ENCODE measurements around the gene RARB. TPM values are rescaled to one million over a fixed set of nuclear protein-coding genes. Genes with fewer than 3 reads are reported as not detected.

Gene RARB
- total RNA-seq, 2 experiments from 2014 or later: not detected

GRCh38 chr3:25444273-25444672 is 16.2 kb downstream of the RARB start:
- POLR2A ChIA-PET: no interaction called here
- CTCF ChIA-PET: no interaction called here

- POLR2A ChIA-PET: no interaction called here
These were observed 17.7 kb downstream of the RARB start for GRCh38 chr3:25445731-25446130.

GRCh38 chr3:25447285-25447684 is 19.2 kb downstream of the RARB start:
- ChIA-PET POLR2A (no interaction called here), CTCF (no interaction called here)

More at GRCh38 chr3:25445731-25446130, 17.7 kb downstream of the RARB start:
- CTCF ChIA-PET: no interaction called here

GRCh38 chr3:25447925-25448324 is 19.9 kb downstream of the RARB start:
- CTCF ChIA-PET: no interaction called here
- POLR2A ChIA-PET: no interaction called here

- POLR2A ChIA-PET: no interaction called here
- CTCF ChIA-PET: no interaction called here
These were observed 21.0 kb downstream of the RARB start for GRCh38 chr3:25448750-25449692.

- CTCF ChIA-PET: no interaction called here
- POLR2A ChIA-PET: no interaction called here
These were observed 21.8 kb downstream of the RARB start for GRCh38 chr3:25449857-25450256.

GRCh38 chr3:25452192-25452591 is 24.1 kb downstream of the RARB start:
- CTCF ChIA-PET: no interaction called here
- POLR2A ChIA-PET: no interaction called here

GRCh38 chr3:25452740-25453139 is 24.7 kb downstream of the RARB start:
- ChIA-PET CTCF (no interaction called here), POLR2A (no interaction called here)

GRCh38 chr3:25453619-25454004 is 25.5 kb downstream of the RARB start:
- ChIA-PET POLR2A (no interaction called here), CTCF (no interaction called here)

GRCh38 chr3:25454005-25454927 is 26.2 kb downstream of the RARB start:
- ChIA-PET POLR2A (no interaction called here), CTCF (no interaction called here)

GRCh38 chr3:25455441-25456132 is 27.5 kb downstream of the RARB start:
- POLR2A ChIA-PET: no interaction called here
- CTCF ChIA-PET: interaction anchor here (0.5 kb wide), 1 partner anchor 22 kb away, joined by 3 read pairs; no protein-coding TSS in a partner anchor

GRCh38 chr3:25456723-25457670 is 28.9 kb downstream of the RARB start:
- CTCF ChIA-PET: no interaction called here
- POLR2A ChIA-PET: no interaction called here

GRCh38 chr3:25457671-25458419 is 29.8 kb downstream of the RARB start:
- CTCF ChIA-PET: no interaction called here
- POLR2A ChIA-PET: no interaction called here

- ChIA-PET POLR2A (no interaction called here), CTCF (no interaction called here)
These were observed 30.4 kb downstream of the RARB start for GRCh38 chr3:25458420-25458814.

GRCh38 chr3:25460751-25461150 is 32.7 kb downstream of the RARB start:
- CTCF ChIA-PET: no interaction called here
- POLR2A ChIA-PET: no interaction called here

- ChIA-PET CTCF (no interaction called here), POLR2A (no interaction called here)
These were observed 33.9 kb downstream of the RARB start for GRCh38 chr3:25461946-25462345.

- ChIA-PET POLR2A (no interaction called here), CTCF (no interaction called here)
These were observed 34.4 kb downstream of the RARB start for GRCh38 chr3:25462495-25462894.

GRCh38 chr3:25463836-25464418 is 35.9 kb downstream of the RARB start:
- ChIA-PET POLR2A (no interaction called here), CTCF (no interaction called here)
